ENCODE measurements around the gene HFM1.

The HFM1 gene

GRCh38 chr1:91400133-91400725, 4.4 kb downstream of the HFM1 start:
- in situ Hi-C loops (cut with MboI; ENCODE audit: low sequenced_read_pairs, unreplicated experiment): no loop called here
- no peak for TF ChIP-seq CTCF (IDR thresholded peaks at IDR 0.05; ENCODE audit: borderline replicate concordance, control extremely low read depth, extremely low read depth, insufficient read depth, missing control alignments)
- DNase-seq (ENCODE audit: low spot score): no peak

GRCh38 chr1:91398291-91398690, 6.3 kb downstream of the HFM1 start:
- DNase-seq (ENCODE audit: low spot score): no peak
- in situ Hi-C loops (cut with MboI; ENCODE audit: low sequenced_read_pairs, unreplicated experiment): no loop called here
- no peak for TF ChIP-seq CTCF (IDR thresholded peaks at IDR 0.05; ENCODE audit: borderline replicate concordance, control extremely low read depth, extremely low read depth, insufficient read depth, missing control alignments)

GRCh38 chr1:91397605-91398004, 7.0 kb downstream of the HFM1 start:
- TF ChIP-seq CTCF (IDR thresholded peaks at IDR 0.05; ENCODE audit: borderline replicate concordance, control extremely low read depth, extremely low read depth, insufficient read depth, missing control alignments): no peak
- in situ Hi-C loops (cut with MboI; ENCODE audit: low sequenced_read_pairs, unreplicated experiment): no loop called here
- no peak for DNase-seq (ENCODE audit: low spot score)

GRCh38 chr1:91393042-91393441, 11.6 kb downstream of the HFM1 start:
- DNase-seq (ENCODE audit: low spot score): no peak
- in situ Hi-C loops (cut with MboI; ENCODE audit: low sequenced_read_pairs, unreplicated experiment): no loop called here
- no peak for TF ChIP-seq CTCF (IDR thresholded peaks at IDR 0.05; ENCODE audit: borderline replicate concordance, control extremely low read depth, extremely low read depth, insufficient read depth, missing control alignments)

- no peak for TF ChIP-seq CTCF (IDR thresholded peaks at IDR 0.05; ENCODE audit: borderline replicate concordance, control extremely low read depth, extremely low read depth, insufficient read depth, missing control alignments)
- DNase-seq (ENCODE audit: low spot score): no peak
- in situ Hi-C loops (cut with MboI; ENCODE audit: low sequenced_read_pairs, unreplicated experiment): no loop called here
Measured at GRCh38 chr1:91386109-91386508, 18.5 kb downstream of the HFM1 start.

GRCh38 chr1:91383456-91383855, 21.2 kb downstream of the HFM1 start:
- TF ChIP-seq CTCF (IDR thresholded peaks at IDR 0.05; ENCODE audit: borderline replicate concordance, control extremely low read depth, extremely low read depth, insufficient read depth, missing control alignments): no peak
- no peak for DNase-seq (ENCODE audit: low spot score)

More at GRCh38 chr1:91383456-91383855, 21.2 kb downstream of the HFM1 start:
- in situ Hi-C loops (cut with MboI; ENCODE audit: low sequenced_read_pairs, unreplicated experiment): no loop called here
